Naive thymus-derived CD4-positive, alpha-beta T cell (primary cell): ENCODE measurements around the gene LAPTM5. TPM values are rescaled to one million over a fixed set of nuclear protein-coding genes. Genes with fewer than 3 reads are reported as not detected.

Experiments used
- ATAC-seq: fragments of 150-1000 bp; cut with Tn5 transposase; 2 replicates; pipeline ENCODE4 v1.10.0; 2021; ENCODE audit warnings: mild to moderate bottlenecking, moderate library complexity
- CTCF ChIA-PET: fragments of 350-600 bp; sonication (Branson Sonifier 250); formaldehyde crosslinking; loops from one replicate; lab custom pipeline; 2021; ENCODE audit warnings: antibody characterized with exemption; lab: Charles Lee
- POLR2A ChIA-PET: fragments of 350-600 bp; sonication (Branson Sonifier 250); formaldehyde crosslinking; loops from one replicate; lab custom pipeline; 2021; ENCODE audit warnings: antibody characterized with exemption, inconsistent platforms; lab: Charles Lee
- DNase-seq, 9 donors: peaks; one replicate each; pipeline versions ENCODE4 v3.0.0 to v3.0.0-alpha.2; 2020 to 2022; ENCODE audit warnings: mixed read lengths in 1 of 9
- H3K27ac ChIP-seq: one replicate; pipeline ENCODE4 v1.7.0; 2013; ENCODE audit warnings: mild to moderate bottlenecking, low read depth, low read length, moderate library complexity
- H3K27me3 ChIP-seq, 2 donors: one replicate each; pipeline ENCODE4 v1.7.0; 2013; ENCODE audit warnings: low read length in 2 of 2, mild to moderate bottlenecking in 2 of 2, moderate library complexity in 2 of 2; ENCODE audit not compliant: control insufficient read depth in 2 of 2, insufficient read depth in 2 of 2
- H3K36me3 ChIP-seq, 3 experiments: 1 replicate in 2 of 3; 2 replicates in 1 of 3; pipeline ENCODE4 v1.7.0; 2013; ENCODE audit warnings: low read length in 3 of 3, mild to moderate bottlenecking in 3 of 3, moderate library complexity in 1 of 3; ENCODE audit not compliant: insufficient read depth in 3 of 3, control insufficient read depth in 2 of 3
- H3K4me1 ChIP-seq, 2 donors: one replicate each; pipeline ENCODE4 v1.7.0; 2013; ENCODE audit warnings: low read length in 2 of 2, mild to moderate bottlenecking in 2 of 2, moderate library complexity in 1 of 2; ENCODE audit not compliant: control insufficient read depth in 2 of 2, insufficient read depth in 2 of 2
- H3K4me3 ChIP-seq: 2 replicates; pipeline ENCODE4 v1.7.0; 2013; ENCODE audit warnings: mild to moderate bottlenecking, low read length
- H3K9me3 ChIP-seq, 3 experiments: 1 replicate in 2 of 3; 2 replicates in 1 of 3; pipeline ENCODE4 v1.7.0; 2013; ENCODE audit warnings: low read length in 3 of 3; ENCODE audit not compliant: control insufficient read depth in 2 of 3
- H3K27ac Mint-ChIP-seq, 9 donors: one replicate each; pipeline ENCODE4 v1.8.0; 2020 to 2022; ENCODE audit warnings: mixed read lengths in 9 of 9, mild to moderate bottlenecking in 8 of 9, moderate library complexity in 5 of 9, inconsistent platforms in 2 of 9
- H3K27me3 Mint-ChIP-seq, 5 donors: one replicate each; pipeline ENCODE4 v1.8.0; 2021 to 2022; ENCODE audit warnings: mixed read lengths in 5 of 5, mild to moderate bottlenecking in 1 of 5
- H3K36me3 Mint-ChIP-seq, 5 donors: one replicate each; pipeline ENCODE4 v1.8.0; 2020 to 2022; ENCODE audit warnings: mixed read lengths in 5 of 5, mild to moderate bottlenecking in 3 of 5, inconsistent platforms in 1 of 5
- H3K4me1 Mint-ChIP-seq, 7 donors: one replicate each; pipeline ENCODE4 v1.8.0; 2020 to 2022; ENCODE audit warnings: mixed read lengths in 7 of 7, mild to moderate bottlenecking in 3 of 7, inconsistent platforms in 1 of 7
- H3K4me3 Mint-ChIP-seq, 10 donors: one replicate each; pipeline ENCODE4 v1.8.0; 2020 to 2022; ENCODE audit warnings: mild to moderate bottlenecking in 10 of 10, mixed read lengths in 10 of 10, moderate library complexity in 6 of 10, inconsistent platforms in 2 of 10
- H3K9me3 Mint-ChIP-seq, 11 donors: one replicate each; pipeline ENCODE4 v1.8.0; 2020 to 2022; ENCODE audit warnings: mixed read lengths in 11 of 11, mild to moderate bottlenecking in 4 of 11, inconsistent platforms in 1 of 11, moderate library complexity in 1 of 11
- intact Hi-C, 2 donors: fragments of 100-400 bp; cut with micrococcal nuclease; formaldehyde crosslinking; loops; one replicate each; pipeline ENCODE4 v1.15.1; 2023
- polyA plus RNA-seq, 2 donors: library from polyadenylated mRNA; unstranded; fragments of 300-500 nt; fragmentation: Illumina TruSeq; gene quantifications; one replicate each; pipeline ENCODE4 v1.2.3, GENCODE V29; 2021
- total RNA-seq, 6 experiments: library from RNA in 5 of 6; stranded (reverse) in 5 of 6; gene quantifications; 1 replicate in 5 of 6; 2 replicates in 1 of 6; pipeline ENCODE4 v1.2.3 and lab custom pipeline; 2021 to 2026

LAPTM5 gene
- total and polyA plus RNA-seq, 7 experiments from 2014 or later: 464 to 783 (median 575) TPM

DNA sequence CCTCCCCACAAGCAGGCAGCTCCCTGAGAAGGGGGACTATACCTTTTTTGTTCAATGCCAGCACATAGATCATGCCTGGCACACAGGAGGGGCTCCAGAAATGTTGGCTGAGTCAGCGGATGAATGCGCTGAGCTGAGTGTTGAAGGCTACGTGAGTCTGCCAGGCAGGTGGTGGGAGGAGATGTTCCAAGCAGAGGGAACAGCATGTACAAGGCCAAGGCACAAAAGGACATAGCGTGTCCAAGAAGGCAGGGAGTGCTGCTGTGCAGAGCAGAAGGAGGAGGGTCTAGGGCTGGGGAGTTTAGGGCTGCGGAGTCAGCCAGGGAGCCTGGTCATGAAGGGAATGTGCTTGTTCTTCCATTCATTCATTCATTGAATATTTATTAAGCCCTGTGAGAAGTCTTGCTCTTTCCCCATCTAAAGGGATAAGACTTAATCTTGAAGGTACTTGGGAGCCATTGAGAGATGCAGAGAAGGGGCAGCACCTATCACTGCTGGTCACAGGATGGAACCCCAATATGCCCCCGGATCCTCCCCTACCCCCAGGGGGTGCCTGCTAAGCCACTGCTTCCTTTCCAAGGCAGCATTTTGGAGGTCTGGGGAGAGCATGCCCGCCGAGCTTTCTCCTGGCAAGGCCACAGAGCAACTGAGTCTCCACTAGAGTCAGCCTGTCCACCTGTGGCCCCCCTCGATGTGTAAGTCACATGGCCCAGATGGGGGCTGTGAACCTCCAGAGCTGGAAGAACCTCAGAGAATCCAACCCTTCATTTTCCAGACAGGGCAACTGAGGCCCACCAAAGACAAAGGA is 31.2 kb upstream of the LAPTM5 start:
- POLR2A ChIA-PET: no interaction called here
- DNase-seq (no peak), ATAC-seq (no peak)
- Mint-ChIP-seq H3K4me3 (no peak overlapping the region), H3K36me3 (no peaks in the 10 kb centered on the region), H3K27me3 (peaks cover 0 to 25% (median 10%) of the 10 kb centered on the region in 5 donors), H3K4me1 (peaks cover 0 to 14% (median 10%) of the 10 kb centered on the region in 7 donors), H3K27ac (no peak overlapping the region), H3K9me3 (no peaks in the 10 kb centered on the region)
- Histone ChIP-seq H3K4me1 (peaks cover 7 to 10% of the 10 kb centered on the region in 2 donors), H3K4me3 (no peak overlapping the region), H3K27ac (no peak overlapping the region), H3K27me3 (no peaks in the 10 kb centered on the region), H3K36me3 (no peaks in the 10 kb centered on the region), H3K9me3 (no peaks in the 10 kb centered on the region)
- CTCF ChIA-PET: interaction anchor here (1.0 kb wide), 1 partner anchor 13 kb away, joined by 4 read pairs; no protein-coding TSS in a partner anchor
- intact Hi-C loops: no loop called here

DNA sequence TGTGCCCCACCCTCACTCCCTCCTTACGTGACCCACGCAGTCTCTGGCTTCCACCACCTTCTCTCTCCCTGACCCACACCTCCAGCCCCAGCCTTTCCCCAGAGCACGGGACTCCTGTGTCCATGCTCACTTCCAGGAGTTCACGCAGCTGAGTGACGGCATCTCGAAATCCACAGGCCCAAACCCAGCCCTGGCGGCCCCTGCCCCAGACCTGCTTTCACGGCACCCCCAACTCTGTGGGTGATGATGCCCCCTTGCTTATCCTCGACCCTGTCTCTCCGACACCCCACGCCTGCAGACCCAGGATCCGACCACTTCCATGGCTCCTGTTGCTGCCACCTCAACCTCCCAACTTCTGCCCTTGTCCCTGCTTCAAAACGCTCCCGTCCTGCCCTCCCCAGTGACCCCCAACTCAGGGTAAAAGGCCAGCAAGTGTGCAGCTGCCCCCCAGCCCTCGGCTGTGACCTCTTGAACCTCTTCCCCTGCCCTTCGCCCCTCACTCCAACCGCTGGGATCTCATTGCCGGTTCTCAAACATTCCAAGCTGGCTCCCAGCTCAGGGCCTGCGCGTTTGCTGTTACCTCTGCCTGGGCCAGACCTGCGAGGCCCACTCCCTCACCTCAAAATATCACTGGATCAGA is 30.4 kb upstream of the LAPTM5 start:
- peak overlapping the region in 1 of 9 donors; percentile 8 for H3K27ac Mint-ChIP-seq
- ATAC-seq (no peak), DNase-seq (no peak)
- ChIA-PET CTCF (interaction anchor here (1.0 kb wide), 1 partner anchor 14 kb away, joined by 4 read pairs; no protein-coding TSS in a partner anchor), POLR2A (no interaction called here)
- no peaks in the 10 kb centered on the region for H3K27me3 ChIP-seq
- no peaks in the 10 kb centered on the region for H3K36me3 ChIP-seq
- intact Hi-C loops: no loop called here
- no peak overlapping the region for H3K27ac ChIP-seq
- H3K4me1 Mint-ChIP-seq: peaks cover 0 to 14% (median 10%) of the 10 kb centered on the region in 7 donors
- H3K4me3 ChIP-seq: no peak overlapping the region
- no peaks in the 10 kb centered on the region for H3K9me3 ChIP-seq
- H3K36me3 Mint-ChIP-seq: no peaks in the 10 kb centered on the region
- H3K27me3 Mint-ChIP-seq: peaks cover 0 to 22% (median 7%) of the 10 kb centered on the region in 5 donors
- H3K9me3 Mint-ChIP-seq: no peaks in the 10 kb centered on the region
- H3K4me3 Mint-ChIP-seq: no peak overlapping the region
- H3K4me1 ChIP-seq: peaks cover 7 to 10% of the 10 kb centered on the region in 2 donors

DNA sequence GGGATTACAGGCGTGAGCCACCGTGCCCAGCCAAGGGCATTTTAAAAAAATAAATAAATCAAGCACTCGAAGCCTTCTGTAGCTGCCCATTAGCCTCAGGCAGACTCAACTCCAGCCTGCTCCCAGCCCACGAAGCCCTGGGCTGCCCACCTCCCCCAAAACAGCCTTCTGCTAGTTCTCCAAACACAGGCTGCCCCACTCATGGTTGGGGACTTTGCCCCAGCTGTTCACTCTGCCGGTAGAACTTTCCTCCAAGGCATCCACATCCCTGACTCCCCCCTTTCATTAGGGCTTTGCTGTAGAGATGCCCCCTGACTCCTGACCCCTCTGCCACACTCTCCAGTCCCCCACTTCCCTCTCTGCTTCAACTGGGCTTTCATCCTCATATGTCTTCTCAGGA is 29.7 kb upstream of the LAPTM5 start:
- Histone ChIP-seq H3K27ac (no peak overlapping the region), H3K27me3 (no peaks in the 10 kb centered on the region), H3K4me3 (no peak overlapping the region), H3K36me3 (no peaks in the 10 kb centered on the region), H3K4me1 (peaks cover 13 to 15% of the 10 kb centered on the region in 2 donors), H3K9me3 (no peaks in the 10 kb centered on the region)
- H3K27me3 Mint-ChIP-seq: peaks cover 0 to 21% (median 4%) of the 10 kb centered on the region in 5 donors
- no peak for DNase-seq
- H3K4me3 Mint-ChIP-seq: no peak overlapping the region
- peaks cover 0 to 20% (median 11%) of the 10 kb centered on the region in 7 donors for H3K4me1 Mint-ChIP-seq
- CTCF ChIA-PET: no interaction called here
- no peak for ATAC-seq
- no peaks in the 10 kb centered on the region for H3K9me3 Mint-ChIP-seq
- H3K27ac Mint-ChIP-seq: peak overlapping the region in 1 of 9 donors; percentile 49
- POLR2A ChIA-PET: no interaction called here
- H3K36me3 Mint-ChIP-seq: no peaks in the 10 kb centered on the region
- intact Hi-C loops: no loop called here

DNA sequence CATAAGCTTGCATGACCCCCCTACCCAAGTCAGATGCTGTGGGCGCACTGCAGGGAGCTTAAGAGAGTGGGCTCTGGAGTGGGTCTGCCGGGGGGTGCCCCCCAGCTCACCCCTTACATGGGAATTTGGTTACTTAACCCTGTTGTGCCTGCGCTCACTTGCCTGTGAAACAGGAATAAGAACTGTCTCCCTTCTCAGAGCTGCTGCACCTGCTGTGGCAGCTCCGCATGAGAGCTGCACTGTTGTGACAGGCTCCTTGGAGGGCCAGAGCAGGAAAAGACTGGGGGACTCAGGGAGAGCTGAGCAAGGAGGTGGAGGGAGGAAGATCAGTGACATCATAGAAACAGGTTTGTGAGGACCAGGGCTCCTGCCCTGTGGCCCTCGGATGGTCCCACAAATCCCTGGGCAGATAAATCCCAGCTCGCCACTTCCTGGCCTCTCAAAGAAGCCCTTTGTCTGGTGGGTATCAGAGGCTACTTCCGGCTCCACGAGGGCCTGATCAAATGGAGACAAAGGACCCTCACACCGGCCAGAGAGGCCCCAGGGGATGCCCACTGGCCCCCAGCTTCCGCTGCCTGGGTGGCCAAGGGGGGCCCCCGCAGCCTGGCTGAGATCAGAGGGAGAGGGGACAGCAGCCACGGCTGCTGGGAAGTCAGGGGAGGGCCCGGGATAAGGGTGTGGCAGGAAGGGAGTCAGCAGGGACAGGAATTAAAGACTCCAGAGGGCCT is 28.9 kb upstream of the LAPTM5 start:
- no peak overlapping the region for H3K27ac ChIP-seq
- H3K4me3 ChIP-seq: no peak overlapping the region
- no peak overlapping the region for H3K27ac Mint-ChIP-seq
- H3K4me3 Mint-ChIP-seq: no peak overlapping the region
- H3K27me3 ChIP-seq: no peaks in the 10 kb centered on the region
- CTCF ChIA-PET: interaction anchor here (0.9 to 2.3 kb wide), 3 partner anchors 15 to 68 kb away, joined by 3 to 9 read pairs (median 8); no protein-coding TSS in a partner anchor
- DNase-seq (no peak), ATAC-seq (no peak)
- H3K27me3 Mint-ChIP-seq: peaks cover 0 to 20% (median 4%) of the 10 kb centered on the region in 5 donors
- H3K36me3 ChIP-seq: no peaks in the 10 kb centered on the region
- no peaks in the 10 kb centered on the region for H3K36me3 Mint-ChIP-seq
- H3K4me1 ChIP-seq: peaks cover 13 to 15% of the 10 kb centered on the region in 2 donors
- H3K4me1 Mint-ChIP-seq: peaks cover 0 to 19% (median 11%) of the 10 kb centered on the region in 7 donors
- no peaks in the 10 kb centered on the region for H3K9me3 ChIP-seq
- POLR2A ChIA-PET: interaction anchor here (0.6 kb wide), 1 partner anchor 28 kb away, joined by 3 read pairs; no protein-coding TSS in a partner anchor
- peaks cover 0 to 1% (median 0%) of the 10 kb centered on the region in 11 donors for H3K9me3 Mint-ChIP-seq
- intact Hi-C loops: no loop called here

DNA sequence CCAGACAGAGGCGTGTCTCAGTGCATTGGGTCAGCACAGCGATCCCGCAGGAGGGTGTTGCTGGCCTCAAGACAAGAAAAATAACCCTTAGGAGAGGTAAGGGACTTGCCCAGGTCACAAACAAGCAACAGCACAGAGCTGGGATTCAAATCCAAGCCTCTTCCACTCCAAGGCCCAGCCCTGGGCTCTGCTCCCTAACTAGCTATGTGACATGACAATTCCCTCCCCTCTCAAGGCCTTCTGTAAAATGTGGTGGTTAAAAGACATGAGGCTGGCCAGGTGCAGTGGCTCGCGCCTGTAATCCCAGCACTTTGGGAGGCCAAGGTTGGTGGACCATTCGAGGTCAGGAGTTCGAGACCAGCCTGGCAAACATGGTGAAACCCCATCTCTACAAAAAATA is 28.1 kb upstream of the LAPTM5 start:
- H3K9me3 Mint-ChIP-seq: peaks cover 0 to 1% (median 0%) of the 10 kb centered on the region in 11 donors
- Histone ChIP-seq H3K27me3 (no peaks in the 10 kb centered on the region), H3K27ac (no peak overlapping the region), H3K4me3 (no peak overlapping the region), H3K9me3 (no peaks in the 10 kb centered on the region), H3K4me1 (peaks cover 6 to 7% of the 10 kb centered on the region in 2 donors), H3K36me3 (no peaks in the 10 kb centered on the region)
- peaks cover 0 to 12% (median 5%) of the 10 kb centered on the region in 7 donors for H3K4me1 Mint-ChIP-seq
- intact Hi-C loops: no loop called here
- ChIA-PET POLR2A (interaction anchor here (0.6 to 1.1 kb wide), 2 partner anchors 28 to 67 kb away, joined by 3 read pairs; no protein-coding TSS in a partner anchor), CTCF (interaction anchor here (1.7 to 2.3 kb wide), 2 partner anchors 65 to 67 kb away, joined by 8 to 9 read pairs; no protein-coding TSS in a partner anchor)
- H3K27me3 Mint-ChIP-seq: peaks cover 0 to 20% (median 4%) of the 10 kb centered on the region in 5 donors
- ATAC-seq (no peak), DNase-seq (no peak)
- H3K36me3 Mint-ChIP-seq: no peaks in the 10 kb centered on the region
- no peak overlapping the region for H3K27ac Mint-ChIP-seq
- H3K4me3 Mint-ChIP-seq: no peak overlapping the region

DNA sequence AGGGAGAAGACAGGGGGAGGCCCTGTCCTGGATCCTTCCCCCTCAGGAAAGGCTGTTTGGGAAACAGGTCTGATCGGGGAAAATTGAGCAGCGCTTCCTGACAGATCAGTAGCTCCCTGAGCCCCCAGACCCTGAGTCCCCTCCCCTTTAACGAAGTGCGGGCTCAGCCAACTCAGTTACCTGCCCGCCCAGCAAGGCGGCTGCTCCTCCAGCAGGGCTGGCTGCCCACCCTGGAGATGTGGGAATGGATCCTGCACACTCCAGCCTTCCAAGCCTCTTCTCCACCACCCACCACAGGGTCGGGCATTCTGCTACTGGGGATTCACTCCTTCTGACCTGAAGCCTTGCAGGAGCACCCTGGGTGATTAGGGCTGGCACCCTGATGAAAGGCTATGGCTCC is 27.6 kb upstream of the LAPTM5 start:
- H3K9me3 ChIP-seq: no peaks in the 10 kb centered on the region
- CTCF ChIA-PET: interaction anchor here (1.7 to 2.3 kb wide), 2 partner anchors 65 to 67 kb away, joined by 8 to 9 read pairs; no protein-coding TSS in a partner anchor
- peaks cover 5 to 6% of the 10 kb centered on the region in 2 donors for H3K4me1 ChIP-seq
- Mint-ChIP-seq H3K27me3 (peaks cover 0 to 21% (median 4%) of the 10 kb centered on the region in 5 donors), H3K4me1 (peaks cover 0 to 12% (median 3%) of the 10 kb centered on the region in 7 donors), H3K27ac (no peak overlapping the region), H3K36me3 (no peaks in the 10 kb centered on the region), H3K9me3 (peaks cover 0 to 1% (median 0%) of the 10 kb centered on the region in 11 donors), H3K4me3 (no peak overlapping the region)
- no peak overlapping the region for H3K4me3 ChIP-seq
- intact Hi-C loops: no loop called here
- H3K27ac ChIP-seq: no peak overlapping the region
- H3K36me3 ChIP-seq: no peaks in the 10 kb centered on the region
- no peak for DNase-seq
- POLR2A ChIA-PET: interaction anchor here (1.1 kb wide), 1 partner anchor 66 kb away, joined by 3 read pairs; no protein-coding TSS in a partner anchor
- ATAC-seq: no peak
- H3K27me3 ChIP-seq: no peaks in the 10 kb centered on the region
